Loucy (cell line): ENCODE data around the gene SLC2A4.

Source experiments
- H2AFZ ChIP-seq: fragments of 200-600 bp; sonication (generic); 2 replicates; pipeline ENCODE4 v1.6.0; 2016; ENCODE audit warnings: antibody characterized with exemption, mild to moderate bottlenecking, low read length, moderate library complexity
- H3F3A ChIP-seq: fragments of 200-600 bp; 2 replicates; pipeline ENCODE4 v1.6.0; 2016; ENCODE audit warnings: antibody characterized with exemption, low read depth, mild to moderate bottlenecking
- H3K27me3 ChIP-seq: fragments of 200-600 bp; sonication (generic); 2 replicates; pipeline ENCODE4 v1.6.1; 2014; ENCODE audit warnings: low read length, mild to moderate bottlenecking; ENCODE audit not compliant: insufficient read depth, poor library complexity, severe bottlenecking
- H3K36me3 ChIP-seq: fragments of 200-600 bp; sonication (generic); 2 replicates; pipeline ENCODE4 v1.6.1; 2016; ENCODE audit warnings: low read length; ENCODE audit not compliant: insufficient read depth
- H3K4me1 ChIP-seq: fragments of 200-600 bp; sonication (generic); 2 replicates; pipeline ENCODE4 v1.5.1; 2014; ENCODE audit warnings: low read length, mild to moderate bottlenecking; ENCODE audit not compliant: insufficient read depth, poor library complexity, severe bottlenecking
- H3K4me2 ChIP-seq: fragments of 200-600 bp; sonication (generic); 2 replicates; pipeline ENCODE4 v1.6.0; 2014; ENCODE audit warnings: antibody characterized with exemption, low read length, low read depth, mild to moderate bottlenecking; ENCODE audit not compliant: poor library complexity, severe bottlenecking
- H3K4me3 ChIP-seq: fragments of 200-600 bp; sonication (generic); 2 replicates; pipeline ENCODE4 v1.5.1; 2014; ENCODE audit warnings: low read length, mild to moderate bottlenecking, mixed read lengths; ENCODE audit not compliant: poor library complexity, severe bottlenecking
- H3K79me2 ChIP-seq: fragments of 200-600 bp; sonication (generic); 2 replicates; pipeline ENCODE4 v1.6.1; 2014; ENCODE audit warnings: low read length; ENCODE audit not compliant: insufficient read depth
- H3K9ac ChIP-seq: fragments of 200-600 bp; sonication (generic); 2 replicates; pipeline ENCODE4 v1.6.0; 2014; ENCODE audit warnings: mild to moderate bottlenecking, low read depth, low read length, moderate library complexity; ENCODE audit not compliant: poor library complexity, severe bottlenecking
- H3K9me2 ChIP-seq: fragments of 200-600 bp; sonication (generic); replicated peaks from 2 replicates; pipeline ENCODE4 v1.6.1; 2016; ENCODE audit warnings: low read depth, low read length, mixed read lengths
- H3K9me3 ChIP-seq: fragments of 200-600 bp; sonication (generic); 2 replicates; pipeline ENCODE4 v1.6.1; 2014; ENCODE audit warnings: mild to moderate bottlenecking, antibody characterized with exemption, low read length, low read depth; ENCODE audit not compliant: insufficient read depth
- H4K20me1 ChIP-seq: fragments of 200-600 bp; sonication (generic); 2 replicates; pipeline ENCODE4 v1.6.0; 2014; ENCODE audit warnings: antibody characterized with exemption, low read length, mild to moderate bottlenecking; ENCODE audit not compliant: insufficient read depth, poor library complexity, severe bottlenecking
- CTCF ChIP-seq: fragments of 200-600 bp; sonication (generic); conservative IDR thresholded peaks from 2 replicates; pipeline ENCODE4 v1.5.1; 2014; ENCODE audit warnings: mild to moderate bottlenecking, antibody characterized with exemption, low read length
- EZH2phosphoT487 ChIP-seq: fragments of 200-600 bp; IDR thresholded peaks from 2 replicates; pipeline ENCODE4 v1.6.1; 2018; ENCODE audit warnings: antibody characterized with exemption, mild to moderate bottlenecking, moderate library complexity, borderline replicate concordance

SLC2A4 gene

GRCh38 chr17:7262192-7262934 is 19.2 kb upstream of the SLC2A4 start, which contains the start of gene CLDN7:
CLDN7 (minus strand) TSS chr17:7262478; CDS start chr17:7262043, 435 bp downstream.
- Histone ChIP-seq H3K79me2 (no peaks in the 10 kb centered on the region), H4K20me1 (no peaks in the 10 kb centered on the region), H3K9ac (no peak within 1 kb of the TSS), H2AFZ (no peak within 1 kb of the TSS; the same call in 1 of the 2 replicates), H3K4me3 (no peak within 1 kb of the TSS), H3K4me2 (no peak within 1 kb of the TSS), H3K9me3 (no peaks in the 10 kb centered on the region), H3K27me3 (no peaks in the 10 kb centered on the region), H3K4me1 (no peaks in the 10 kb centered on the region), H3K36me3 (peaks cover 12% of the 10 kb centered on the region; the same call in 1 of the 2 replicates), H3K9me2 (no peaks in the 10 kb centered on the region), H3F3A (no peaks in the 10 kb centered on the region)
- no peak for TF ChIP-seq EZH2phosphoT487
- no peak for TF ChIP-seq CTCF

GRCh38 chr17:7262935-7263800 is 18.4 kb upstream of the SLC2A4 start:
- Histone ChIP-seq H3K27me3 (no peaks in the 10 kb centered on the region), H2AFZ (no peak overlapping the region; the same call in 1 of the 2 replicates), H3F3A (no peaks in the 10 kb centered on the region), H3K9me2 (no peaks in the 10 kb centered on the region), H3K4me1 (no peaks in the 10 kb centered on the region), H3K4me3 (no peak overlapping the region), H4K20me1 (no peaks in the 10 kb centered on the region), H3K4me2 (no peak overlapping the region), H3K9ac (no peak overlapping the region), H3K9me3 (no peaks in the 10 kb centered on the region), H3K79me2 (no peaks in the 10 kb centered on the region), H3K36me3 (peaks cover 11% of the 10 kb centered on the region; the same call in 1 of the 2 replicates)
- TF ChIP-seq CTCF (no peak), EZH2phosphoT487 (no peak)

GRCh38 chr17:7263801-7264078 is 17.8 kb upstream of the SLC2A4 start:
- Histone ChIP-seq H3K9me3 (no peaks in the 10 kb centered on the region), H3K27me3 (no peaks in the 10 kb centered on the region), H3K79me2 (no peaks in the 10 kb centered on the region), H3K4me3 (no peak overlapping the region), H3K9ac (no peak overlapping the region), H2AFZ (no peak overlapping the region), H3K4me1 (no peaks in the 10 kb centered on the region), H4K20me1 (no peaks in the 10 kb centered on the region), H3K4me2 (no peak overlapping the region), H3K36me3 (peaks cover 7% of the 10 kb centered on the region; the same call in 1 of the 2 replicates), H3K9me2 (no peaks in the 10 kb centered on the region), H3F3A (no peaks in the 10 kb centered on the region)
- no peak for TF ChIP-seq CTCF
- no peak for TF ChIP-seq EZH2phosphoT487
